Gastrocnemius medialis (tissue), 4 donors: ENCODE measurements around the gene MEGF11. TPM values are rescaled to one million over a fixed set of nuclear protein-coding genes. Genes with fewer than 3 reads are reported as not detected.

Experiments used
- ATAC-seq, 2 donors: fragments of 150-250 bp; one replicate each; pipeline ENCODE4 v1.9.1; 2016
- DNase-seq, 2 donors: peaks; one replicate each; pipeline ENCODE4 v3.0.0-alpha.2; 2019
- H3K27ac ChIP-seq, 4 donors: fragments of 200-600 bp; sonication (generic); 1 replicate in 1 of 4; 2 replicates in 3 of 4; pipeline ENCODE4 v1.5.1; 2016 to 2018; ENCODE audit warnings: mild to moderate bottlenecking in 2 of 4, moderate library complexity in 1 of 4
- H3K27me3 ChIP-seq, 3 donors: fragments of 200-600 bp; sonication (generic) in 2 of 3; 1 replicate in 1 of 3; 2 replicates in 2 of 3; pipeline versions ENCODE4 v1.5.1 to v1.6.0; 2016 to 2019; ENCODE audit warnings: mild to moderate bottlenecking in 1 of 3, moderate library complexity in 1 of 3
- H3K36me3 ChIP-seq, 2 donors: fragments of 200-600 bp; sonication (generic) in 1 of 2; one replicate each; pipeline ENCODE4 v1.5.1; 2017 to 2018
- H3K4me1 ChIP-seq, 2 donors: fragments of 200-600 bp; sonication (generic) in 1 of 2; one replicate each; pipeline ENCODE4 v1.5.1; 2016 to 2017; ENCODE audit warnings: mild to moderate bottlenecking in 2 of 2
- H3K4me3 ChIP-seq, 4 donors: fragments of 200-600 bp; sonication (generic) in 3 of 4; 1 replicate in 1 of 4; 2 replicates in 3 of 4; pipeline ENCODE4 v1.5.1; 2016 to 2019; ENCODE audit warnings: mild to moderate bottlenecking in 2 of 4
- H3K9me3 ChIP-seq, 3 donors: fragments of 200-600 bp; sonication (generic) in 2 of 3; 1 replicate in 1 of 3; 2 replicates in 2 of 3; pipeline ENCODE4 v1.5.1; 2016 to 2019
- POLR2A ChIP-seq, 2 donors: fragments of 450-650 bp; IDR thresholded peaks; one replicate each; pipeline ENCODE4 v1.6.1; 2017; ENCODE audit warnings: antibody characterized with exemption in 2 of 2, mild to moderate bottlenecking in 2 of 2, moderate library complexity in 2 of 2
- in situ Hi-C, 4 donors: fragments of 200-750 bp; cut with MboI; loops; one replicate each; pipeline versions ENCODE4 v1.15.0 to v1.8.0; 2017; ENCODE audit warnings: low sequenced_read_pairs in 4 of 4
- intact Hi-C: fragments of 100-400 bp; cut with DNase I; formaldehyde crosslinking; loops from one replicate; pipeline ENCODE4 v1.15.1; 2023; ENCODE audit warnings: low total_unique reads
- total RNA-seq, 4 donors: library from RNA; depleted of rRNA; stranded (reverse); fragments of >200 nt; gene quantifications; one replicate each; pipeline versions ENCODE4 v1.1.0 to v1.2.3, GENCODE V29; 2016
- TF ChIP-seq, protein P1 (sequence below), 5 experiments: fragments of 450-650 bp in 3 of 5; fragments of 200-600 bp in 2 of 5; sonication (generic) in 2 of 5; IDR thresholded peaks in 4 of 5; conservative IDR thresholded peaks in 1 of 5; 1 replicate in 4 of 5; 2 replicates in 1 of 5; pipeline ENCODE4 v1.5.1; 2016 to 2019; ENCODE audit warnings: antibody characterized with exemption in 5 of 5, mild to moderate bottlenecking in 3 of 5, moderate library complexity in 3 of 5

Gene MEGF11
- total RNA-seq, 4 donors from 2014 or later, result not detected

- no peak overlapping the region for H3K27ac ChIP-seq
- DNase-seq (no peak), ATAC-seq (no peak)
- H3K36me3 ChIP-seq, result no peaks in the 10 kb centered on the region
- no peaks in the 10 kb centered on the region for H3K27me3 ChIP-seq
- no peaks in the 10 kb centered on the region for H3K9me3 ChIP-seq
- in situ Hi-C loops (no loop called here), intact Hi-C loops (no loop called here)
- peaks cover 0 to 7% of the 10 kb centered on the region in 2 donors for H3K4me1 ChIP-seq
- TF ChIP-seq, protein P1, sequence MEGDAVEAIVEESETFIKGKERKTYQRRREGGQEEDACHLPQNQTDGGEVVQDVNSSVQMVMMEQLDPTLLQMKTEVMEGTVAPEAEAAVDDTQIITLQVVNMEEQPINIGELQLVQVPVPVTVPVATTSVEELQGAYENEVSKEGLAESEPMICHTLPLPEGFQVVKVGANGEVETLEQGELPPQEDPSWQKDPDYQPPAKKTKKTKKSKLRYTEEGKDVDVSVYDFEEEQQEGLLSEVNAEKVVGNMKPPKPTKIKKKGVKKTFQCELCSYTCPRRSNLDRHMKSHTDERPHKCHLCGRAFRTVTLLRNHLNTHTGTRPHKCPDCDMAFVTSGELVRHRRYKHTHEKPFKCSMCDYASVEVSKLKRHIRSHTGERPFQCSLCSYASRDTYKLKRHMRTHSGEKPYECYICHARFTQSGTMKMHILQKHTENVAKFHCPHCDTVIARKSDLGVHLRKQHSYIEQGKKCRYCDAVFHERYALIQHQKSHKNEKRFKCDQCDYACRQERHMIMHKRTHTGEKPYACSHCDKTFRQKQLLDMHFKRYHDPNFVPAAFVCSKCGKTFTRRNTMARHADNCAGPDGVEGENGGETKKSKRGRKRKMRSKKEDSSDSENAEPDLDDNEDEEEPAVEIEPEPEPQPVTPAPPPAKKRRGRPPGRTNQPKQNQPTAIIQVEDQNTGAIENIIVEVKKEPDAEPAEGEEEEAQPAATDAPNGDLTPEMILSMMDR (IDR thresholded peaks at IDR 0.05 in 4 of 5, conservative IDR thresholded peaks at IDR 0.05 in 1 of 5), result no peak
- no peak for TF ChIP-seq POLR2A (IDR thresholded peaks at IDR 0.05)
- no peak overlapping the region for H3K4me3 ChIP-seq
These were observed 203.3 kb downstream of the MEGF11 start for GRCh38 chr15:66050264-66050663.

DNA sequence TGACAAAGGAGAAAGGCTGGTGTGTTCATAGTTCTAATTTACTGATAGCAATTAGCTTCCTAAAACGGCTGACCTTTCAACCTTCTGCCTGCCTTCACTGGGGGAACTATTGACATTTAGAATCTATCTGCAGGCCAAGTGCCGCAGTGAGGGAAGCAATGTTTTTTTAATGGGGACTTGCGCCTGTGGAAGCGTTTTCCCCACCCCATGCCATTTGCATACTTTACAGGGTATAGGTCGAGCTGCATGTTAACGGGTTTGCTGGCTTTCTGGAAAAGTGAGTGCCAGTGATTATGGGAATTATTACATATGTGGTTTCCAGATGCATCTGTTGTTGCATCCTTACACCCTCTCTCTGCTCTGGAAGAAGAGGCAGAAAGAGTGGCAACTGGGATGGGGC lies 204.2 kb downstream of the MEGF11 start:
- DNase-seq, result no peak
- Histone ChIP-seq H3K27me3 (no peaks in the 10 kb centered on the region), H3K27ac (no peak overlapping the region), H3K4me1 (peaks cover 0 to 7% of the 10 kb centered on the region in 2 donors), H3K36me3 (no peaks in the 10 kb centered on the region), H3K4me3 (no peak overlapping the region), H3K9me3 (no peaks in the 10 kb centered on the region)
- ATAC-seq, result no peak
- in situ Hi-C loops, result no loop called here
- TF ChIP-seq POLR2A (IDR thresholded peaks at IDR 0.05), result no peak
- TF ChIP-seq, protein P1 (IDR thresholded peaks at IDR 0.05 in 4 of 5, conservative IDR thresholded peaks at IDR 0.05 in 1 of 5), result no peak
- intact Hi-C loops, result no loop called here

DNA sequence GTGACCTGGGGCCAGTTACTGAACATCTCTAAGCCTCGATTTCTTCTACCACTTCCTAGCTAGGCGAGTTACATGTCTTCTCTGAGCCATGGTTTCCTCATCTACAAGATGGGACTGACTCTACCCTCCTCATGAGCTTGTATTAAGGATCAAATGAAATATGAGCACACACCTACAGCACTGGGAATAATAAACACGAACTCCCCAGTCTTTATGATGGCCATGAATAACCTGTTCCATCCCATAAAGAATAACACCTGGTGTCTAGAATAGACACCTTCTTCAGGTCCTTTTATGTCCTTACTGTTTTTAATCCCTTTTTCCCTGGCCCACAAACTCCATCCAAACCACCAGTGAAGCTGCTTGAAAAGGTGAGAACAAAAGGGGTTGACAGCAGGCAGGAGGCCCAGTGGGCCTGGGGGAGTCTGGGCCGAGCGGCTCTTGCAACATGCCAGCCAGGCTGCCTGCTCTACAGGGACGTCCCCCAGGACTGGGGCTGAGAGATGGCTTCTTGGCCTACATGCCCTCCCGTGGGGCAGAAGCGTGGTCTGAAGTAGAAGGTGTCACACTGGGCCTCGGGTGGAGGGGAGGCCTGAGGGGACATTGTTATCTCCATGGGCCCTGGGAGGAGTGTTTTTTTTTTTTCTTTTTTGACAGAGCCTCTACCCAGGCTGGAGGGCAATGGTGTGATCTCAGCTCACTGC lies 206.1 kb downstream of the MEGF11 start:
- intact Hi-C loops, result no loop called here
- TF ChIP-seq POLR2A (IDR thresholded peaks at IDR 0.05), result no peak
- TF ChIP-seq, protein P1 (IDR thresholded peaks at IDR 0.05 in 4 of 5, conservative IDR thresholded peaks at IDR 0.05 in 1 of 5), result no peak
- in situ Hi-C loops, result no loop called here
- no peak overlapping the region for H3K4me3 ChIP-seq
- DNase-seq (no peak), ATAC-seq (no peak)
- no peaks in the 10 kb centered on the region for H3K36me3 ChIP-seq
- no peak overlapping the region for H3K27ac ChIP-seq
- H3K27me3 ChIP-seq, result no peaks in the 10 kb centered on the region
- no peaks in the 10 kb centered on the region for H3K9me3 ChIP-seq
- H3K4me1 ChIP-seq, result peaks cover 0 to 7% of the 10 kb centered on the region in 2 donors

- intact Hi-C loops, result no loop called here
- Histone ChIP-seq H3K27ac (no peak overlapping the region), H3K9me3 (no peaks in the 10 kb centered on the region), H3K36me3 (no peaks in the 10 kb centered on the region), H3K27me3 (no peaks in the 10 kb centered on the region), H3K4me3 (no peak overlapping the region), H3K4me1 (peaks cover 0 to 7% of the 10 kb centered on the region in 2 donors)
- ATAC-seq, result no peak
- in situ Hi-C loops, result no loop called here
- DNase-seq, result no peak
- TF ChIP-seq, protein P1 (IDR thresholded peaks at IDR 0.05 in 4 of 5, conservative IDR thresholded peaks at IDR 0.05 in 1 of 5), result no peak
- no peak for TF ChIP-seq POLR2A (IDR thresholded peaks at IDR 0.05)
These were observed 206.8 kb downstream of the MEGF11 start for GRCh38 chr15:66046751-66047150.

GRCh38 chr15:66046326-66046725 lies 207.2 kb downstream of the MEGF11 start:
- in situ Hi-C loops, result no loop called here
- peaks cover 0 to 3% (median 0%) of the 10 kb centered on the region in 3 donors for H3K27me3 ChIP-seq

More at GRCh38 chr15:66046326-66046725, 207.2 kb downstream of the MEGF11 start:
- H3K4me3 ChIP-seq, result no peak overlapping the region
- DNase-seq (no peak), ATAC-seq (no peak)
- H3K36me3 ChIP-seq, result no peaks in the 10 kb centered on the region
- peaks cover 0 to 7% of the 10 kb centered on the region in 2 donors for H3K4me1 ChIP-seq
- TF ChIP-seq, protein P1 (IDR thresholded peaks at IDR 0.05 in 4 of 5, conservative IDR thresholded peaks at IDR 0.05 in 1 of 5), result no peak
- TF ChIP-seq POLR2A (IDR thresholded peaks at IDR 0.05), result no peak
- H3K9me3 ChIP-seq, result no peaks in the 10 kb centered on the region
- H3K27ac ChIP-seq, result no peak overlapping the region
- intact Hi-C loops, result no loop called here
